ENCODE measurements around the gene TRPM5.
A peak's percentile ranks its signal among the peaks of the same experiment; 100 is the strongest.

TRPM5 gene

GRCh38 chr11:2471048-2471803 lies 26.9 kb upstream of the TRPM5 start:
- no peak for FAIRE-seq
- no peak for DNase-seq (ENCODE audit: low spot score)

- FAIRE-seq = no peak
- no peak for DNase-seq (ENCODE audit: low spot score)
These were observed 26.2 kb upstream of the TRPM5 start for GRCh38 chr11:2470495-2470894.

- no peak for FAIRE-seq
- DNase-seq (ENCODE audit: low spot score) = no peak
These were observed 24.3 kb upstream of the TRPM5 start for GRCh38 chr11:2468363-2469235.

- no peak for FAIRE-seq
- no peak for DNase-seq (ENCODE audit: low spot score)
These were observed 23.4 kb upstream of the TRPM5 start for GRCh38 chr11:2467695-2468055.

GRCh38 chr11:2466869-2467694 lies 22.8 kb upstream of the TRPM5 start:
- DNase-seq (ENCODE audit: low spot score) (no peak), FAIRE-seq (no peak)

- DNase-seq (ENCODE audit: low spot score) = no peak
- no peak for FAIRE-seq
These were observed 21.9 kb upstream of the TRPM5 start for GRCh38 chr11:2466069-2466801.

GRCh38 chr11:2465202-2466068 lies 21.1 kb upstream of the TRPM5 start:
- FAIRE-seq (no peak), DNase-seq (ENCODE audit: low spot score) (no peak)

GRCh38 chr11:2464451-2465165 lies 20.3 kb upstream of the TRPM5 start:
- no peak for DNase-seq (ENCODE audit: low spot score)
- no peak for FAIRE-seq

GRCh38 chr11:2463766-2464277 lies 19.5 kb upstream of the TRPM5 start:
- FAIRE-seq = no peak
- no peak for DNase-seq (ENCODE audit: low spot score)

GRCh38 chr11:2462986-2463765 lies 18.9 kb upstream of the TRPM5 start:
- FAIRE-seq = no peak
- DNase-seq (ENCODE audit: low spot score) = peak; percentile 49

GRCh38 chr11:2462543-2462985 lies 18.2 kb upstream of the TRPM5 start:
- DNase-seq (ENCODE audit: low spot score) (no peak), FAIRE-seq (no peak)

- DNase-seq (ENCODE audit: low spot score) (no peak), FAIRE-seq (no peak)
These were observed 17.7 kb upstream of the TRPM5 start for GRCh38 chr11:2461956-2462542.

- DNase-seq (ENCODE audit: low spot score) (no peak), FAIRE-seq (no peak)
These were observed 17.1 kb upstream of the TRPM5 start for GRCh38 chr11:2461253-2461955.

- no peak for FAIRE-seq
- no peak for DNase-seq (ENCODE audit: low spot score)
These were observed 16.4 kb upstream of the TRPM5 start for GRCh38 chr11:2460540-2461252.

GRCh38 chr11:2459796-2460531 lies 15.7 kb upstream of the TRPM5 start:
- FAIRE-seq (no peak), DNase-seq (ENCODE audit: low spot score) (no peak)

All from urothelium cell line (cell line).